HPDE6-E6E7 (cell line): Measurements from ENCODE around the gene SLC6A14.
A peak's percentile ranks its signal among the peaks of the same experiment; 100 is the strongest.

Source experiments
- DNase-seq: peaks from one replicate; pipeline ENCODE4 v3.0.0; 2011; ENCODE audit warnings: missing footprints; ENCODE audit errors: extremely low spot score

Gene SLC6A14

GRCh38 chrX:116436358-116436816, at the start of gene SLC6A14:
Gene SLC6A14, plus strand, starts transcription at chrX:116436606. Its CDS starts 104 bp downstream, at chrX:116436710.
- peak; percentile 23 for DNase-seq

- DNase-seq: no peak
Measured at GRCh38 chrX:116395752-116396151, 40.7 kb upstream of the SLC6A14 start.

GRCh38 chrX:116399681-116400080, 36.7 kb upstream of the SLC6A14 start:
- no peak for DNase-seq

- DNase-seq: no peak
Measured at GRCh38 chrX:116409219-116409618, 27.2 kb upstream of the SLC6A14 start.

- no peak for DNase-seq
Measured at GRCh38 chrX:116413273-116413672, 23.1 kb upstream of the SLC6A14 start.

GRCh38 chrX:116417214-116417613, 19.2 kb upstream of the SLC6A14 start:
- DNase-seq: no peak

GRCh38 chrX:116417968-116418367, 18.4 kb upstream of the SLC6A14 start:
- DNase-seq: no peak

- DNase-seq: no peak
Measured at GRCh38 chrX:116427978-116428377, 8.4 kb upstream of the SLC6A14 start.

GRCh38 chrX:116435597-116435996, 809 bp upstream of the SLC6A14 start:
- DNase-seq: no peak

GRCh38 chrX:116449156-116449555, 12.8 kb downstream of the SLC6A14 start:
- DNase-seq: no peak

GRCh38 chrX:116462822-116463221, 26.4 kb downstream of the SLC6A14 start, which contains the start of gene CT83:
Gene CT83, minus strand, starts transcription at chrX:116462976. Its CDS starts 120 bp downstream, at chrX:116462856.
- no peak for DNase-seq

- no peak for DNase-seq
Measured at GRCh38 chrX:116480059-116480458, 43.7 kb downstream of the SLC6A14 start.

GRCh38 chrX:116490104-116490503, 53.7 kb downstream of the SLC6A14 start:
- no peak for DNase-seq

- no peak for DNase-seq
Measured at GRCh38 chrX:116493271-116493670, 56.9 kb downstream of the SLC6A14 start.

- peak; percentile 49 for DNase-seq
Measured at GRCh38 chrX:116499780-116500179, 63.4 kb downstream of the SLC6A14 start.
